ENCODE data around the gene TOR4A.
"Not testable (repeated sequence)": the region's sequence is repeated elsewhere in the genome, so short reads cannot be mapped to it uniquely, and the experiment has no call there.

TOR4A gene

GRCh38 chr9:137325124-137325523 lies 47.6 kb downstream of the TOR4A start:
- no peak for TF ChIP-seq CTCF (IDR thresholded peaks at IDR 0.05; ENCODE audit: insufficient read depth, low read depth, low read length, missing control alignments)
- H3K4me3 ChIP-seq (ENCODE audit: low read length), result no peak overlapping the region
- DNase-seq (ENCODE audit: low read depth), result no peak

- TF ChIP-seq CTCF (IDR thresholded peaks at IDR 0.05; ENCODE audit: insufficient read depth, low read depth, low read length, missing control alignments), result no peak
- DNase-seq (ENCODE audit: low read depth), result no peak
- H3K4me3 ChIP-seq (ENCODE audit: low read length), result no peak overlapping the region
Observed at GRCh38 chr9:137325799-137326198, 48.3 kb downstream of the TOR4A start.

- H3K4me3 ChIP-seq (ENCODE audit: low read length), result no peak overlapping the region
- TF ChIP-seq CTCF (IDR thresholded peaks at IDR 0.05; ENCODE audit: insufficient read depth, low read depth, low read length, missing control alignments), result no peak
- no peak for DNase-seq (ENCODE audit: low read depth)
Observed at GRCh38 chr9:137326445-137327065, 49.0 kb downstream of the TOR4A start.

GRCh38 chr9:137327641-137328550 lies 50.4 kb downstream of the TOR4A start:
- DNase-seq (ENCODE audit: low read depth), result peak; percentile 46
- not testable (repeated sequence) for H3K4me3 ChIP-seq (ENCODE audit: low read length)

GRCh38 chr9:137329590-137329989 lies 52.1 kb downstream of the TOR4A start:
- not testable (repeated sequence) for DNase-seq (ENCODE audit: low read depth); H3K4me3 ChIP-seq (ENCODE audit: low read length)

GRCh38 chr9:137330689-137331088 lies 53.2 kb downstream of the TOR4A start:
- no peak overlapping the region for H3K4me3 ChIP-seq (ENCODE audit: low read length)
- DNase-seq (ENCODE audit: low read depth), result no peak
- TF ChIP-seq CTCF (IDR thresholded peaks at IDR 0.05; ENCODE audit: insufficient read depth, low read depth, low read length, missing control alignments), result no peak

- DNase-seq (ENCODE audit: low read depth), result no peak
- no peak for TF ChIP-seq CTCF (IDR thresholded peaks at IDR 0.05; ENCODE audit: insufficient read depth, low read depth, low read length, missing control alignments)
- H3K4me3 ChIP-seq (ENCODE audit: low read length), result no peak overlapping the region
Observed at GRCh38 chr9:137331929-137332328, 54.4 kb downstream of the TOR4A start.
